Peyer's patch (tissue), 4 donors: ENCODE data around the gene RAPGEFL1. TPM values are rescaled to one million over a fixed set of nuclear protein-coding genes. Genes with fewer than 3 reads are reported as not detected.
"Not testable (repeated sequence)": the region's sequence is repeated elsewhere in the genome, so short reads cannot be mapped to it uniquely, and the experiment has no call there.

Experiments used
- DNase-seq, 3 donors: peaks; one replicate each; pipeline ENCODE4 v3.0.0-alpha.2; 2017 to 2019
- H3K27ac ChIP-seq, 4 donors: fragments of 200-600 bp; sonication (generic); one replicate each; pipeline ENCODE4 v1.5.1; 2016 to 2019
- H3K27me3 ChIP-seq, 2 donors: fragments of 200-600 bp; sonication (generic); one replicate each; pipeline ENCODE4 v1.5.1; 2019
- H3K36me3 ChIP-seq, 3 donors: fragments of 200-600 bp; sonication (generic); one replicate each; pipeline ENCODE4 v1.5.1; 2016 to 2019
- H3K4me1 ChIP-seq, 4 donors: fragments of 200-600 bp; sonication (generic); one replicate each; pipeline ENCODE4 v1.5.1; 2016 to 2019
- H3K4me3 ChIP-seq, 4 donors: fragments of 200-600 bp; sonication (generic); 1 replicate in 3 of 4; 2 replicates in 1 of 4; pipeline ENCODE4 v1.5.1; 2016 to 2019; ENCODE audit warnings: mild to moderate bottlenecking in 1 of 4
- H3K9me3 ChIP-seq, 4 donors: fragments of 200-600 bp; sonication (generic); one replicate each; pipeline ENCODE4 v1.5.1; 2016 to 2019; ENCODE audit warnings: mild to moderate bottlenecking in 1 of 4
- POLR2A ChIP-seq, 2 donors: fragments of 450-650 bp; IDR thresholded peaks; one replicate each; pipeline ENCODE4 v1.5.1; 2017; ENCODE audit warnings: antibody characterized with exemption in 2 of 2, mild to moderate bottlenecking in 2 of 2, moderate library complexity in 2 of 2
- small RNA-seq, 2 donors: library from RNA; depleted of rRNA; stranded (forward); fragments of <200 nt; gene quantifications; one replicate each; pipeline ENCODE3, GENCODE V24; 2016
- total RNA-seq, 4 donors: library from RNA; depleted of rRNA; stranded (reverse); fragments of >200 nt; gene quantifications; one replicate each; pipeline ENCODE4 v1.1.0, GENCODE V29; 2016
- TF ChIP-seq, protein P1 (sequence below), 6 experiments: fragments of 450-650 bp in 4 of 6; fragments of 200-600 bp in 2 of 6; sonication (generic) in 1 of 6; IDR thresholded peaks; one replicate each; pipeline ENCODE4 v1.5.1; 2017 to 2019; ENCODE audit warnings: antibody characterized with exemption in 6 of 6, mild to moderate bottlenecking in 3 of 6, moderate library complexity in 1 of 6

Gene RAPGEFL1
- total RNA-seq, 4 donors from 2014 or later: 56.9 to 317 (median 207) TPM

DNA sequence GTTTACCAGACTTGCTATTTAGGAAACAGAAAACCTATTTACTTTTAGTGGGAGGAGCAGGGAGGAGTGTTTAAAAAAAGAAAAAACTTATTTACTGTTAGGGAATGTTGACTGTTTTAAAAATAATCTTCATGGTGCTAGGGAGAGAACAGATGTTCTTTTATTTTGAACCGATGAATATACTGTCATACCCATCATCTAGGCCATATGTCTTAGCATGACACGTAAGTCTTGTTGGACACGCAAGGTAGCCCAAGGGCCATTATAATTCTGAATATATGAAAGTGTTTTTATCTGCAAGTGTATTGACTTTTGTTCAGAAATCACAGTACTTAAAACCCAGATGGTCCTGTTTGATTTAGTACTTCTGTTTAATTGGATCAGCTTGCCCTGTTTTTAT, 53.4 kb downstream of the RAPGEFL1 start:
- Histone ChIP-seq H3K27me3 (no peaks in the 10 kb centered on the region), H3K4me1 (no peaks in the 10 kb centered on the region), H3K27ac (no peak overlapping the region), H3K9me3 (no peaks in the 10 kb centered on the region), H3K4me3 (no peak overlapping the region), H3K36me3 (peaks cover 0 to 48% (median 4%) of the 10 kb centered on the region in 3 donors)
- TF ChIP-seq, protein P1, sequence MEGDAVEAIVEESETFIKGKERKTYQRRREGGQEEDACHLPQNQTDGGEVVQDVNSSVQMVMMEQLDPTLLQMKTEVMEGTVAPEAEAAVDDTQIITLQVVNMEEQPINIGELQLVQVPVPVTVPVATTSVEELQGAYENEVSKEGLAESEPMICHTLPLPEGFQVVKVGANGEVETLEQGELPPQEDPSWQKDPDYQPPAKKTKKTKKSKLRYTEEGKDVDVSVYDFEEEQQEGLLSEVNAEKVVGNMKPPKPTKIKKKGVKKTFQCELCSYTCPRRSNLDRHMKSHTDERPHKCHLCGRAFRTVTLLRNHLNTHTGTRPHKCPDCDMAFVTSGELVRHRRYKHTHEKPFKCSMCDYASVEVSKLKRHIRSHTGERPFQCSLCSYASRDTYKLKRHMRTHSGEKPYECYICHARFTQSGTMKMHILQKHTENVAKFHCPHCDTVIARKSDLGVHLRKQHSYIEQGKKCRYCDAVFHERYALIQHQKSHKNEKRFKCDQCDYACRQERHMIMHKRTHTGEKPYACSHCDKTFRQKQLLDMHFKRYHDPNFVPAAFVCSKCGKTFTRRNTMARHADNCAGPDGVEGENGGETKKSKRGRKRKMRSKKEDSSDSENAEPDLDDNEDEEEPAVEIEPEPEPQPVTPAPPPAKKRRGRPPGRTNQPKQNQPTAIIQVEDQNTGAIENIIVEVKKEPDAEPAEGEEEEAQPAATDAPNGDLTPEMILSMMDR (IDR thresholded peaks at IDR 0.05): no peak
- no peak for TF ChIP-seq POLR2A (IDR thresholded peaks at IDR 0.05)
- no peak for DNase-seq

- DNase-seq, H3K27ac ChIP-seq, H3K27me3 ChIP-seq, H3K9me3 ChIP-seq, H3K4me3 ChIP-seq, H3K4me1 ChIP-seq: not testable (repeated sequence)
- peaks cover 0 to 41% (median 4%) of the 10 kb centered on the region in 3 donors for H3K36me3 ChIP-seq
Observed at GRCh38 chr17:40231928-40232327, 54.7 kb downstream of the RAPGEFL1 start.

GRCh38 chr17:40241252-40241834, 64.1 kb downstream of the RAPGEFL1 start:
- H3K36me3 ChIP-seq: peaks cover 0 to 13% (median 0%) of the 10 kb centered on the region in 3 donors
- H3K27ac ChIP-seq: no peak overlapping the region
- no peaks in the 10 kb centered on the region for H3K9me3 ChIP-seq
- H3K4me3 ChIP-seq: no peak overlapping the region
- DNase-seq: no peak
- H3K27me3 ChIP-seq: no peaks in the 10 kb centered on the region
- TF ChIP-seq POLR2A (IDR thresholded peaks at IDR 0.05): no peak
- TF ChIP-seq, protein P1 (IDR thresholded peaks at IDR 0.05): no peak
- no peaks in the 10 kb centered on the region for H3K4me1 ChIP-seq

GRCh38 chr17:40242774-40243173, 65.5 kb downstream of the RAPGEFL1 start:
- no peaks in the 10 kb centered on the region for H3K27me3 ChIP-seq
- DNase-seq: no peak
- peaks cover 0 to 13% (median 0%) of the 10 kb centered on the region in 3 donors for H3K36me3 ChIP-seq
- H3K4me1 ChIP-seq: no peaks in the 10 kb centered on the region
- H3K27ac ChIP-seq: no peak overlapping the region
- no peaks in the 10 kb centered on the region for H3K9me3 ChIP-seq
- TF ChIP-seq POLR2A (IDR thresholded peaks at IDR 0.05): no peak
- TF ChIP-seq, protein P1 (IDR thresholded peaks at IDR 0.05): no peak
- H3K4me3 ChIP-seq: no peak overlapping the region

DNA sequence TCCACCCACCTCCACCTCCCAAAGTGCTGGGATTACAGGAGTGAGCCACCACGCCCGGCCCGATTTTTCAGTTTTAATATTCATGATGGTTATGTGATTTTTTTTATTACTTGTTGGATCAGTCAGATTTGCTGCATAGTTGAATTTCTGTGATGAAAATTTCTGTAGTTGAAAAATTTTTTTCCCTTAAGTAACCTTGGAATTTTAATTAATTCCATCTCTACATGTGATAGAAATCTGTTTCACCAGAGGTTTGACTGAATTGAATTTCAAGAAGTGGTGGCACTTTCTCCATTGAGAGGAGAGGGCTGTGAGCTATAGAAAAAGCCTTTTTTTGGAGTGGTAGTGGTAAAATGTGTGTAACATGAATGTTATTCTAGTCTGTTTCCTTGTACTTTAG, 66.5 kb downstream of the RAPGEFL1 start:
- Histone ChIP-seq H3K9me3 (no peaks in the 10 kb centered on the region), H3K4me1 (no peaks in the 10 kb centered on the region), H3K36me3 (peaks cover 0 to 13% (median 0%) of the 10 kb centered on the region in 3 donors), H3K27ac (no peak overlapping the region), H3K27me3 (no peaks in the 10 kb centered on the region), H3K4me3 (no peak overlapping the region)
- DNase-seq: no peak
- TF ChIP-seq POLR2A (IDR thresholded peaks at IDR 0.05): no peak
- TF ChIP-seq, protein P1 (IDR thresholded peaks at IDR 0.05): no peak

GRCh38 chr17:40244255-40244654, 67.0 kb downstream of the RAPGEFL1 start:
- no peak for DNase-seq
- H3K27ac ChIP-seq: no peak overlapping the region
- H3K9me3 ChIP-seq: no peaks in the 10 kb centered on the region
- peaks cover 0 to 13% (median 0%) of the 10 kb centered on the region in 3 donors for H3K36me3 ChIP-seq
- H3K4me3 ChIP-seq: no peak overlapping the region
- TF ChIP-seq POLR2A (IDR thresholded peaks at IDR 0.05): no peak
- TF ChIP-seq, protein P1 (IDR thresholded peaks at IDR 0.05): no peak
- H3K27me3 ChIP-seq: no peaks in the 10 kb centered on the region
- no peaks in the 10 kb centered on the region for H3K4me1 ChIP-seq

Small RNA genes lying within 50 kb of the gene (small RNA-seq; reads per million reads assigned to genes)
- 0 reads per million in 2 donors for gene MIR6867

Other genes with a start within 250 kb of the RAPGEFL1 start
- gene ORMDL3, start 249.9 kb upstream of the RAPGEFL1 start, total RNA-seq: 10 to 100 TPM; 33.0 to 97.4 (median 79.0) TPM
- not detected for gene LRRC3C, start 249.7 kb upstream of the RAPGEFL1 start, total RNA-seq
- gene GSDMA, start 214.5 kb upstream of the RAPGEFL1 start, total RNA-seq: 1 to 10 TPM in 2 of 4 donors, not detected in 2; 1.6 to 3.3 TPM
- gene PSMD3, start 196.7 kb upstream of the RAPGEFL1 start, total RNA-seq: 10 to 100 TPM; 65.2 to 87.9 (median 73.7) TPM
- gene CSF3, start 162.0 kb upstream of the RAPGEFL1 start, total RNA-seq: not detected
- 100 to 1,000 TPM in 3 of 4 donors, 10 to 100 TPM in 1; 77.9 to 176 (median 146) TPM for gene MED24, start 123.1 kb upstream of the RAPGEFL1 start, total RNA-seq
- gene THRA, start 114.5 kb upstream of the RAPGEFL1 start, total RNA-seq: 10 to 100 TPM; 43.4 to 80.5 (median 68.5) TPM
- gene NR1D1, start 76.9 kb upstream of the RAPGEFL1 start, total RNA-seq: 10 to 100 TPM; 13.2 to 38.8 (median 18.9) TPM
- gene MSL1, start 55.5 kb upstream of the RAPGEFL1 start, total RNA-seq: 100 to 1,000 TPM in 3 of 4 donors, 10 to 100 TPM in 1; 86.3 to 207 (median 117) TPM
- 100 to 1,000 TPM in 1 of 4 donors, 10 to 100 TPM in 3; 54.6 to 138 (median 57.5) TPM for gene CASC3, start 36.9 kb upstream of the RAPGEFL1 start, total RNA-seq
- 10 to 100 TPM; 20.6 to 34.3 (median 26.8) TPM for gene WIPF2, start 41.8 kb downstream of the RAPGEFL1 start, total RNA-seq
- 10 to 100 TPM in 1 of 4 donors, 1 to 10 TPM in 3; 2.5 to 21.5 (median 3.4) TPM for gene CDC6, start 110.4 kb downstream of the RAPGEFL1 start, total RNA-seq
- gene RARA, start 131.7 kb downstream of the RAPGEFL1 start, total RNA-seq: 10 to 100 TPM; 46.2 to 93.3 (median 72.1) TPM
- 1 to 10 TPM in 1 of 4 donors, not detected in 3; 1.6 TPM for gene GJD3, start 187.3 kb downstream of the RAPGEFL1 start, total RNA-seq
- gene TOP2A, start 240.4 kb downstream of the RAPGEFL1 start, total RNA-seq: 10 to 100 TPM; 11.8 to 32.2 (median 16.5) TPM